Transverse colon (tissue), 4 donors: Measurements from ENCODE around the gene SCAMP1. TPM values are rescaled to one million over a fixed set of nuclear protein-coding genes. Genes with fewer than 3 reads are reported as not detected.

Experiments used
- DNase-seq: peaks from one replicate; pipeline ENCODE4 v3.0.0-alpha.2; 2019
- H3K27ac ChIP-seq, 4 donors: fragments of 200-600 bp; sonication (generic); 2 replicates each; pipeline ENCODE4 v1.5.1; 2016 to 2018; ENCODE audit warnings: inconsistent platforms in 4 of 4
- H3K27me3 ChIP-seq: fragments of 200-600 bp; sonication (generic); 2 replicates; pipeline ENCODE4 v1.5.1; 2017; ENCODE audit warnings: inconsistent platforms
- H3K36me3 ChIP-seq, 4 donors: fragments of 200-600 bp; sonication (generic); 2 replicates each; pipeline ENCODE4 v1.5.1; 2017 to 2019; ENCODE audit warnings: inconsistent platforms in 4 of 4
- H3K4me1 ChIP-seq, 4 donors: fragments of 200-600 bp; sonication (generic); 2 replicates each; pipeline ENCODE4 v1.5.1; 2017 to 2020; ENCODE audit warnings: inconsistent platforms in 4 of 4
- H3K4me3 ChIP-seq, 4 donors: fragments of 200-600 bp; sonication (generic); 1 replicate in 1 of 4; 2 replicates in 3 of 4; pipeline versions ENCODE4 v1.5.1 to v1.6.1; 2017 to 2019; ENCODE audit warnings: inconsistent platforms in 4 of 4
- H3K9me3 ChIP-seq, 2 donors: fragments of 200-600 bp; sonication (generic); 2 replicates each; pipeline ENCODE4 v1.5.1; 2017 to 2019; ENCODE audit warnings: inconsistent platforms in 2 of 2
- EP300 ChIP-seq: sonication (generic); formaldehyde crosslinking; IDR thresholded peaks from one replicate; pipeline ENCODE4 v1.6.1; 2017; ENCODE audit warnings: antibody characterized with exemption, low read depth
- POLR2A ChIP-seq: fragments of 450-650 bp; IDR thresholded peaks from one replicate; pipeline ENCODE4 v1.6.1; 2016; ENCODE audit warnings: antibody characterized with exemption, mild to moderate bottlenecking, moderate library complexity
- POLR2AphosphoS5 ChIP-seq, 3 donors: sonication (generic); formaldehyde crosslinking; IDR thresholded peaks; one replicate each; pipeline ENCODE4 v1.6.1; 2016; ENCODE audit warnings: antibody characterized with exemption in 3 of 3
- WGBS, 2 donors: methylation state at CpG; one replicate each; pipeline ENCODE4 v1.1.5; 2018; ENCODE audit warnings: low coverage in 1 of 2; 5-methylcytosine and 5-hydroxymethylcytosine counted together
- in situ Hi-C, 4 donors: fragments of 200-750 bp; cut with MboI; loops; one replicate each; pipeline versions ENCODE4 v1.15.0 to v1.15.1; 2017; ENCODE audit warnings: low sequenced_read_pairs in 3 of 4, low pct_ligation_motif_present in 1 of 4, low pct_unique_long_range_greater_than_20kb in 1 of 4
- intact Hi-C: fragments of 100-400 bp; cut with DNase I; formaldehyde crosslinking; loops from one replicate; pipeline ENCODE4 v1.15.1; 2023; ENCODE audit warnings: low total_unique reads
- total RNA-seq, 4 donors: library from RNA; depleted of rRNA; stranded (reverse); fragments of >200 nt; gene quantifications; one replicate each; pipeline ENCODE4 v1.1.0, GENCODE V29; 2016
- TF ChIP-seq, protein P1 (sequence below), 5 experiments: fragments of 200-600 bp in 3 of 5; fragments of 450-650 bp in 2 of 5; sonication (generic) in 3 of 5; IDR thresholded peaks; 1 replicate in 2 of 5; 2 replicates in 3 of 5; pipeline ENCODE4 v1.5.1; 2016 to 2017; ENCODE audit warnings: antibody characterized with exemption in 5 of 5, inconsistent platforms in 3 of 5, mild to moderate bottlenecking in 2 of 5, moderate library complexity in 1 of 5

The SCAMP1 gene
- total RNA-seq, 4 donors from 2014 or later = 10.5 to 24.7 (median 21.8) TPM

DNA sequence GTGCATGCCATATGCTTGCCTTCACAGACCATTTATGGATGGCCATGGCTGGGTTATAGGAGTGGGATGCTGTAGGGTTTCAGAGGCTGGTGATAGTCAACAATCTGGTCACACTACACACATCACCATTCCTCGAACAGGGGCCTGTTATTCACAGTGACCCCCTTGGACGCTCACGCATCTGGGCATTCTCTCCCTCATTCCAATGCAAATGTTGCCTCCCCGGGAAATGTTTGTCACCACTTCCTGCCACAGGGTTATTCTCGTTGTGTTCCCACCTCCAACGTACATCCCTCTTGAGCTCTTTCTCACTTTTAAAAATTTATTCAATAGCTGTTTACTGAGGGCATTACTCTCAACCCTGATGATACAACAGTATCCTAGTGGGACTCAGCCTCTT, 135.4 kb downstream of the SCAMP1 start:
- DNase-seq = no peak
- no peaks in the 10 kb centered on the region for H3K36me3 ChIP-seq
- H3K9me3 ChIP-seq = no peaks in the 10 kb centered on the region
- TF ChIP-seq, protein P1, sequence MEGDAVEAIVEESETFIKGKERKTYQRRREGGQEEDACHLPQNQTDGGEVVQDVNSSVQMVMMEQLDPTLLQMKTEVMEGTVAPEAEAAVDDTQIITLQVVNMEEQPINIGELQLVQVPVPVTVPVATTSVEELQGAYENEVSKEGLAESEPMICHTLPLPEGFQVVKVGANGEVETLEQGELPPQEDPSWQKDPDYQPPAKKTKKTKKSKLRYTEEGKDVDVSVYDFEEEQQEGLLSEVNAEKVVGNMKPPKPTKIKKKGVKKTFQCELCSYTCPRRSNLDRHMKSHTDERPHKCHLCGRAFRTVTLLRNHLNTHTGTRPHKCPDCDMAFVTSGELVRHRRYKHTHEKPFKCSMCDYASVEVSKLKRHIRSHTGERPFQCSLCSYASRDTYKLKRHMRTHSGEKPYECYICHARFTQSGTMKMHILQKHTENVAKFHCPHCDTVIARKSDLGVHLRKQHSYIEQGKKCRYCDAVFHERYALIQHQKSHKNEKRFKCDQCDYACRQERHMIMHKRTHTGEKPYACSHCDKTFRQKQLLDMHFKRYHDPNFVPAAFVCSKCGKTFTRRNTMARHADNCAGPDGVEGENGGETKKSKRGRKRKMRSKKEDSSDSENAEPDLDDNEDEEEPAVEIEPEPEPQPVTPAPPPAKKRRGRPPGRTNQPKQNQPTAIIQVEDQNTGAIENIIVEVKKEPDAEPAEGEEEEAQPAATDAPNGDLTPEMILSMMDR (IDR thresholded peaks at IDR 0.05) = no peak
- no peak for TF ChIP-seq EP300
- no peak for TF ChIP-seq POLR2AphosphoS5 (IDR thresholded peaks at IDR 0.05)
- TF ChIP-seq POLR2A = no peak
- H3K27me3 ChIP-seq = no peaks in the 10 kb centered on the region
- peaks cover 0 to 9% (median 3%) of the 10 kb centered on the region in 4 donors for H3K4me1 ChIP-seq
- no peak overlapping the region for H3K27ac ChIP-seq
- 65 to 74% methylated on average over 5 to 6 of the region's 6 CpGs for WGBS, 2 donors
- H3K4me3 ChIP-seq = no peak overlapping the region
- in situ Hi-C loops (no loop called here), intact Hi-C loops (no loop called here)

GRCh38 chr5:78496373-78496772, 136.0 kb downstream of the SCAMP1 start:
- Histone ChIP-seq H3K4me1 (peaks cover 0 to 9% (median 4%) of the 10 kb centered on the region in 4 donors), H3K4me3 (no peak overlapping the region), H3K27ac (no peak overlapping the region), H3K36me3 (no peaks in the 10 kb centered on the region), H3K27me3 (no peaks in the 10 kb centered on the region), H3K9me3 (no peaks in the 10 kb centered on the region)
- no peak for DNase-seq
- in situ Hi-C loops (no loop called here), intact Hi-C loops (no loop called here)
- TF ChIP-seq POLR2AphosphoS5 (IDR thresholded peaks at IDR 0.05) (no peak), EP300 (no peak), POLR2A (no peak)
- TF ChIP-seq, protein P1 (IDR thresholded peaks at IDR 0.05) = no peak

GRCh38 chr5:78497573-78498533, 137.4 kb downstream of the SCAMP1 start:
- Histone ChIP-seq H3K27me3 (no peaks in the 10 kb centered on the region), H3K36me3 (no peaks in the 10 kb centered on the region), H3K27ac (no peak overlapping the region), H3K4me1 (peaks cover 0 to 20% (median 8%) of the 10 kb centered on the region in 4 donors), H3K4me3 (no peak overlapping the region), H3K9me3 (no peaks in the 10 kb centered on the region)
- intact Hi-C loops = no loop called here
- no peak for DNase-seq
- 72 to 80% methylated on average over 1 to 13 of the region's 13 CpGs for WGBS, 2 donors
- in situ Hi-C loops = no loop called here
- TF ChIP-seq POLR2AphosphoS5 (IDR thresholded peaks at IDR 0.05) (no peak), EP300 (no peak)
- TF ChIP-seq, protein P1 (IDR thresholded peaks at IDR 0.05) = no peak

- intact Hi-C loops (no loop called here), in situ Hi-C loops (no loop called here)
- no peak for TF ChIP-seq POLR2A
- TF ChIP-seq, protein P1 (IDR thresholded peaks at IDR 0.05) = no peak
- TF ChIP-seq EP300 = no peak
- TF ChIP-seq POLR2AphosphoS5 (IDR thresholded peaks at IDR 0.05) = no peak
- Histone ChIP-seq H3K27me3 (no peaks in the 10 kb centered on the region), H3K36me3 (no peaks in the 10 kb centered on the region), H3K9me3 (no peaks in the 10 kb centered on the region), H3K27ac (no peak overlapping the region), H3K4me3 (no peak overlapping the region), H3K4me1 (peaks cover 6 to 25% (median 13%) of the 10 kb centered on the region in 4 donors)
- DNase-seq = no peak
- 91% methylated on average over 1 of the region's 1 CpG for WGBS, 2 donors
These were observed 139.1 kb downstream of the SCAMP1 start for GRCh38 chr5:78499485-78499884.
